Measurements from ENCODE around the gene LRRC53. TPM values are rescaled to one million over a fixed set of nuclear protein-coding genes. Genes with fewer than 3 reads are reported as not detected.
A peak's percentile ranks its signal among the peaks of the same experiment; 100 is the strongest.

LRRC53 gene
- polyA plus RNA-seq, 1 of the 3 experiments (the other 2 are of a cell fraction) = not detected

DNA sequence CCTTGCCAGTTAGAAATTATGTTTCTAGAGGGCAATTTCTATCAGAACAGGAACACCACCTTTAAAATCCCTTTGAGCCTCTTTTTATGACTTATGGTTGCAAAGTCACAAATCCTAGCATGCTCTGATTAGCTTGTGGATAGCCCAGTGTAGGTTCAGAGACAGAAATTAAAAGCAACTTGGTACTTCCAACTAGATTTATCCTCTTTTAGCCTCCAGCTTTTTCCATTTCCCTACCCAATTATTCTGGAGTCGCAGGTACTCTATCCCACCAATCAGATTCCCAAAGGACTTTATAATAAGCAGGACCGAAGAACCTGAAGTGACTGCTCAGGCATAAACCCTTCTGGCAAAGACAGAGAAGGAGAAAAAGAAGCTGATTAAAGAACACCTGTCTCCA, 33.4 kb upstream of the LRRC53 start (continued):
- no peak for TF ChIP-seq NFIC (IDR thresholded peaks at IDR 0.05; ENCODE audit: borderline replicate concordance)
- TF ChIP-seq TCF12 (IDR thresholded peaks at IDR 0.05) = no peak
- no peak for TF ChIP-seq FOXM1 (IDR thresholded peaks at IDR 0.05; ENCODE audit: low read depth)
- TF ChIP-seq, protein P1, sequence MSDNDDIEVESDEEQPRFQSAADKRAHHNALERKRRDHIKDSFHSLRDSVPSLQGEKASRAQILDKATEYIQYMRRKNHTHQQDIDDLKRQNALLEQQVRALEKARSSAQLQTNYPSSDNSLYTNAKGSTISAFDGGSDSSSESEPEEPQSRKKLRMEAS (IDR thresholded peaks at IDR 0.05; ENCODE audit: low read depth) = no peak
- TF ChIP-seq NRF1 (IDR thresholded peaks at IDR 0.05; ENCODE audit: low read depth, low read length) = no peak
- TF ChIP-seq MEF2A (IDR thresholded peaks at IDR 0.05; ENCODE audit: borderline replicate concordance, low read depth) = no peak
- TF ChIP-seq SMC3 (IDR thresholded peaks at IDR 0.05; ENCODE audit: low read depth, low read length) = no peak
- no peak for TF ChIP-seq RCOR1 (IDR thresholded peaks at IDR 0.05; ENCODE audit: low read length)

DNA sequence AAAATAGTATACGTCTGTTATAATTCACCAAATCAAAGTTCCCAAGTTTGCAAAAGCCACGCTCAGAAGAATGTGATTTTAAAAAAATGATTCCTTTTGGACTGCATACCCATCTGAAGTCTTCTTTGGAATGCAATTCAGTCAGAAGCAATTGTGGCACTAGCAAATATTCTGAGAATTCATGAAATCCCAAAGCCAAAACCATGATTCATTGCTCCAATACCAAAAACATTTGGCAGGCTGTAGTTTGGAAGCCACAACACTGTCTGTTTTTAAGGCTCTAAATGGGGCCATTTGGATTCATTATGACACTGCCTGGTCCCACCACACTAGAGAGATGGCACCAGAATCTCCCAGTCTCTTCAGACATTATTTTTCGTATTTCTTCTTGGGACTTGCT, 21.8 kb upstream of the LRRC53 start:
- Histone ChIP-seq H3K4me3 (ENCODE audit: low read depth in 2 of 2, low read length in 1 of 2) (no peak overlapping the region), H3K4me1 (ENCODE audit: control insufficient read depth in 1 of 2, insufficient read depth in 2 of 2, low read depth in 1 of 2, low read length in 1 of 2) (peaks cover 0 to 5% of the 10 kb centered on the region in 2 experiments; a peak in 2 of 4 replicates), H3K9me2 (no peaks in the 10 kb centered on the region), H3K27me3 (ENCODE audit: insufficient read depth) (no peaks in the 10 kb centered on the region), H3K27ac (ENCODE audit: low read depth in 2 of 2, low read length in 1 of 2) (no peak overlapping the region; a peak in 1 of 4 replicates), H3K79me2 (ENCODE audit: insufficient read depth) (no peaks in the 10 kb centered on the region), H4K20me1 (ENCODE audit: insufficient read depth) (no peaks in the 10 kb centered on the region), H2AFZ (ENCODE audit: low read depth) (no peak overlapping the region), H3F3A (replicated peaks; ENCODE audit: insufficient read depth) (no peaks in the 10 kb centered on the region), H3K9ac (no peak overlapping the region), H3K4me2 (no peak overlapping the region), H3K36me3 (replicated peaks in 1 of 2; ENCODE audit: control insufficient read depth in 1 of 2, insufficient read depth in 2 of 2, low read length in 1 of 2) (no peaks in the 10 kb centered on the region), H3K9me3 (no peaks in the 10 kb centered on the region)
- ChIA-PET POLR2A (no interaction called here), CTCF (no interaction called here)
- WGBS (ENCODE audit: low lambda C conversion rate) = 38% methylated on average over 3 of the region's 3 CpGs
- DNase-seq = no peak
- TF ChIP-seq EP300 (IDR thresholded peaks at IDR 0.05; ENCODE audit: borderline replicate concordance in 1 of 2, low read depth in 1 of 2, low read length in 1 of 2) (peak in 1 of 2 experiments; percentile 27; a peak in 1 of 4 replicates), FOSL2 (IDR thresholded peaks at IDR 0.05; ENCODE audit: borderline replicate concordance, low read depth) (peak; percentile 21; the same call in 1 of the 2 replicates), TCF12 (IDR thresholded peaks at IDR 0.05) (peak; percentile 51; the same call in 1 of the 2 replicates), RAD21 (IDR thresholded peaks at IDR 0.05; ENCODE audit: low read length) (no peak), TEAD4 (IDR thresholded peaks at IDR 0.05; ENCODE audit: borderline replicate concordance, insufficient read depth) (peak; percentile 60), MEF2A (IDR thresholded peaks at IDR 0.05; ENCODE audit: borderline replicate concordance, low read depth) (no peak), JUND (IDR thresholded peaks at IDR 0.05) (peak; percentile 32; the same call in 1 of the 2 replicates), NFIC (IDR thresholded peaks at IDR 0.05; ENCODE audit: borderline replicate concordance) (peak; percentile 59; the same call in 1 of the 2 replicates), CHD2 (IDR thresholded peaks at IDR 0.05; ENCODE audit: low read length, partially characterized antibody) (no peak)
- TF ChIP-seq, protein P2, sequence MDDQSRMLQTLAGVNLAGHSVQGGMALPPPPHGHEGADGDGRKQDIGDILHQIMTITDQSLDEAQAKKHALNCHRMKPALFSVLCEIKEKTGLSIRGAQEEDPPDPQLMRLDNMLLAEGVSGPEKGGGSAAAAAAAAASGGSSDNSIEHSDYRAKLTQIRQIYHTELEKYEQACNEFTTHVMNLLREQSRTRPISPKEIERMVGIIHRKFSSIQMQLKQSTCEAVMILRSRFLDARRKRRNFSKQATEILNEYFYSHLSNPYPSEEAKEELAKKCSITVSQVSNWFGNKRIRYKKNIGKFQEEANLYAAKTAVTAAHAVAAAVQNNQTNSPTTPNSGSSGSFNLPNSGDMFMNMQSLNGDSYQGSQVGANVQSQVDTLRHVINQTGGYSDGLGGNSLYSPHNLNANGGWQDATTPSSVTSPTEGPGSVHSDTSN (IDR thresholded peaks at IDR 0.05) = peak; percentile 41; the same call in 1 of the 2 replicates

DNA sequence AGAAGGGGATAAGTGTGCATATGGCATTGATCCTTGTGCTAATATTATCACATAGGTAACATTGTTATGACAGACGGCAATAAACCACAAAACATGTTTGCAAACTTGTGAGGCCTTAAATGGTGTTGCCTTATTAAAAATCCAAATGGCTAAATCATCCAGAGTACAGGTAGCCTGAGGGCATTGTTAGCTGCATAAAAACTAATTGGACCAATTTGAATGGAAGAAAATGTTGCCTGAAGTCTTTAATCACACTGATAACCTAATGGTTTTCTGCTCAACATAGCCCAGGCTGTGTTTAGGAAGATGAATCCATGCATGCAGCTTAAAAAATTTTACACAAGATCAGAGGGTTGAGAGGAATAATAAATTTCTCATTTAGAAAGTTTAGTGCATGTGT, 19.4 kb upstream of the LRRC53 start:
- no peak for DNase-seq
- H3K27me3 ChIP-seq (ENCODE audit: insufficient read depth) = no peaks in the 10 kb centered on the region
- no peaks in the 10 kb centered on the region for H4K20me1 ChIP-seq (ENCODE audit: insufficient read depth)
- no peak overlapping the region for H3K4me3 ChIP-seq (ENCODE audit: low read depth in 2 of 2, low read length in 1 of 2)
- H3K9ac ChIP-seq = no peak overlapping the region
- 36% methylated on average over 1 of the region's 1 CpG for WGBS (ENCODE audit: low lambda C conversion rate)
- no peak overlapping the region for H3K4me2 ChIP-seq
- H3F3A ChIP-seq (replicated peaks; ENCODE audit: insufficient read depth) = no peaks in the 10 kb centered on the region
- peak overlapping the region in 1 of 2 experiments; percentile 58; a peak in 1 of 4 replicates for H3K27ac ChIP-seq (ENCODE audit: low read depth in 2 of 2, low read length in 1 of 2)
- no peaks in the 10 kb centered on the region for H3K79me2 ChIP-seq (ENCODE audit: insufficient read depth)
- no peaks in the 10 kb centered on the region for H3K9me3 ChIP-seq
- no peak overlapping the region for H2AFZ ChIP-seq (ENCODE audit: low read depth)
- no peaks in the 10 kb centered on the region for H3K36me3 ChIP-seq (replicated peaks in 1 of 2; ENCODE audit: control insufficient read depth in 1 of 2, insufficient read depth in 2 of 2, low read length in 1 of 2)
- TF ChIP-seq GATA2 (CRISPR knock-in tag; IDR thresholded peaks at IDR 0.05) (peak; percentile 77), RCOR1 (IDR thresholded peaks at IDR 0.05; ENCODE audit: low read length) (peak; percentile 41; the same call in 1 of the 2 replicates), MEF2A (IDR thresholded peaks at IDR 0.05; ENCODE audit: borderline replicate concordance, low read depth) (no peak), FOSL2 (IDR thresholded peaks at IDR 0.05; ENCODE audit: borderline replicate concordance, low read depth) (no peak), EP300 (IDR thresholded peaks at IDR 0.05; ENCODE audit: borderline replicate concordance in 1 of 2, low read depth in 1 of 2, low read length in 1 of 2) (peak in 1 of 2 experiments; percentile 57; a peak in 1 of 4 replicates), MXI1 (IDR thresholded peaks at IDR 0.05; ENCODE audit: low read depth, low read length) (no peak)
- ChIA-PET CTCF (interaction anchor here (1.0 kb wide), 1 partner anchor 26 kb away, joined by 3 read pairs; no protein-coding TSS in a partner anchor), POLR2A (no interaction called here)
- no peaks in the 10 kb centered on the region for H3K9me2 ChIP-seq
- peaks cover 0 to 5% of the 10 kb centered on the region in 2 experiments; a peak in 2 of 4 replicates for H3K4me1 ChIP-seq (ENCODE audit: control insufficient read depth in 1 of 2, insufficient read depth in 2 of 2, low read depth in 1 of 2, low read length in 1 of 2)
